Keratinocyte (primary cell): Measurements from ENCODE around the gene ARHGAP24. TPM values are rescaled to one million over a fixed set of nuclear protein-coding genes. Genes with fewer than 3 reads are reported as not detected.

Source experiments
- DNase-seq: peaks from one replicate; pipeline ENCODE4 v3.0.0-alpha.2; 2011; ENCODE audit warnings: low read depth, missing footprints, low spot score
- FAIRE-seq: peaks from 2 replicates; lab custom pipeline; 2011; peaks lifted over from hg19 to GRCh38; lab: Jason Lieb, UNC
- H2AFZ ChIP-seq: 2 replicates; pipeline ENCODE4 v1.6.0; 2012; ENCODE audit warnings: low read length, control low read depth, inconsistent platforms; ENCODE audit not compliant: control insufficient read depth
- H3K27ac ChIP-seq: 2 replicates; pipeline ENCODE4 v1.5.1; 2011; ENCODE audit warnings: low read length; ENCODE audit not compliant: control insufficient read depth, insufficient read depth
- H3K27me3 ChIP-seq: 3 replicates; pipeline ENCODE4 v1.6.0; 2011; ENCODE audit warnings: low read length; ENCODE audit not compliant: control insufficient read depth, insufficient read depth; ENCODE audit errors: extremely low read depth
- H3K36me3 ChIP-seq, 2 experiments: 2 replicates in 1 of 2; 3 replicates in 1 of 2; pipeline ENCODE4 v1.5.1; 2011; ENCODE audit warnings: low read length in 2 of 2, mild to moderate bottlenecking in 1 of 2; ENCODE audit not compliant: control insufficient read depth in 2 of 2, insufficient read depth in 2 of 2; ENCODE audit errors: extremely low read depth in 1 of 2
- H3K4me1 ChIP-seq: 3 replicates; pipeline ENCODE4 v1.5.1; 2011; ENCODE audit warnings: low read length; ENCODE audit not compliant: control insufficient read depth, insufficient read depth; ENCODE audit errors: extremely low read depth
- H3K4me2 ChIP-seq: 3 replicates; pipeline ENCODE4 v1.6.0; 2011; ENCODE audit warnings: low read depth, low read length; ENCODE audit not compliant: control insufficient read depth, insufficient read depth; ENCODE audit errors: extremely low read depth
- H3K4me3 ChIP-seq, 3 experiments: fragments of 200-600 bp in 1 of 3; sonication (generic) in 1 of 3; 2 replicates in 2 of 3; 3 replicates in 1 of 3; pipeline ENCODE4 v1.5.1; 2011 to 2016; ENCODE audit warnings: low read length in 3 of 3, mild to moderate bottlenecking in 3 of 3, control low read depth in 2 of 3, inconsistent platforms in 1 of 3, low read depth in 1 of 3, mixed read lengths in 1 of 3, mixed run types in 1 of 3, moderate library complexity in 1 of 3; ENCODE audit not compliant: control insufficient read depth in 2 of 3, insufficient read depth in 2 of 3; ENCODE audit errors: extremely low read depth in 1 of 3
- H3K79me2 ChIP-seq: 2 replicates; pipeline ENCODE4 v1.6.0; 2012; ENCODE audit warnings: low read length; ENCODE audit not compliant: control insufficient read depth, insufficient read depth
- H3K9ac ChIP-seq: 3 replicates; pipeline ENCODE4 v1.6.0; 2011; ENCODE audit warnings: low read length; ENCODE audit not compliant: control insufficient read depth, insufficient read depth; ENCODE audit errors: extremely low read depth
- H3K9me1 ChIP-seq: 3 replicates; pipeline ENCODE4 v1.6.0; 2011; ENCODE audit warnings: low read length; ENCODE audit not compliant: control insufficient read depth, insufficient read depth; ENCODE audit errors: extremely low read depth
- H3K9me3 ChIP-seq: 2 replicates; pipeline ENCODE4 v1.5.1; 2012; ENCODE audit warnings: low read depth, low read length; ENCODE audit not compliant: control insufficient read depth
- H4K20me1 ChIP-seq: 3 replicates; pipeline ENCODE4 v1.6.0; 2011; ENCODE audit warnings: low read length; ENCODE audit not compliant: control insufficient read depth, insufficient read depth; ENCODE audit errors: extremely low read depth
- CTCF ChIP-seq, 3 experiments: IDR thresholded peaks in 1 of 3; conservative IDR thresholded peaks in 1 of 3; optimal IDR thresholded peaks in 1 of 3; 2 replicates in 2 of 3; 3 replicates in 1 of 3; pipeline versions ENCODE3 to v1.5.1; 2011; ENCODE audit warnings: low read length in 3 of 3, mild to moderate bottlenecking in 3 of 3, moderate library complexity in 2 of 3, control low read depth in 1 of 3, inconsistent platforms in 1 of 3; ENCODE audit not compliant: insufficient read depth in 2 of 3; ENCODE audit errors: extremely low read depth in 1 of 3
- EZH2 ChIP-seq: IDR thresholded peaks from one replicate; pipeline ENCODE4 v1.6.1; 2012; ENCODE audit warnings: inconsistent platforms, mild to moderate bottlenecking, low read length, moderate library complexity
- dilution Hi-C: fragments of 300-500 bp; cut with MboI; formaldehyde crosslinking; loops from one replicate; pipeline ENCODE4 v1.7.0; 2020; ENCODE audit warnings: low sequenced_read_pairs; ENCODE audit not compliant: extremely low pct_ligation_motif_present
- polyA plus RNA-seq, 5 experiments: library from polyadenylated mRNA; depleted of rRNA in 3 of 5; stranded (reverse) in 3 of 5; stranded (forward) in 1 of 5; unstranded in 1 of 5; fragments of >200 nt; gene quantifications; 1 replicate in 1 of 5; 2 replicates in 3 of 5; 3 replicates in 1 of 5; pipeline versions ENCODE4 v1.2.1 to v1.2.3, GENCODE V29; 2011 to 2012; ENCODE audit warnings: missing spikeins in 2 of 5, low read depth in 1 of 5, low replicate concordance in 1 of 5

The ARHGAP24 gene
- polyA plus RNA-seq, 1 donor (not counting 4 experiments of a cell fraction or from before 2014, with no cell fraction given), result 0.87 TPM

- dilution Hi-C loops, result no loop called here
- FAIRE-seq (no peak), DNase-seq (no peak)
- H3K9me1 ChIP-seq, result no peaks in the 10 kb centered on the region
- no peaks in the 10 kb centered on the region for H3K79me2 ChIP-seq
- no peaks in the 10 kb centered on the region for H3K36me3 ChIP-seq
- no peaks in the 10 kb centered on the region for H3K27me3 ChIP-seq
- no peaks in the 10 kb centered on the region for H3K9me3 ChIP-seq
- TF ChIP-seq CTCF (optimal IDR thresholded peaks at IDR 0.05 in 1 of 3, IDR thresholded peaks at IDR 0.05 in 1 of 3, conservative IDR thresholded peaks at IDR 0.05 in 1 of 3; ENCODE audit: extremely low read depth in 1 of 3, insufficient read depth in 2 of 3, low read length in 3 of 3) (no peak), EZH2 (no peak)
- H3K4me3 ChIP-seq, result no peak overlapping the region
- no peak overlapping the region for H3K27ac ChIP-seq
- no peak overlapping the region for H2AFZ ChIP-seq
- no peaks in the 10 kb centered on the region for H4K20me1 ChIP-seq
- peaks cover 6% of the 10 kb centered on the region for H3K4me1 ChIP-seq
- H3K9ac ChIP-seq, result no peak overlapping the region
- H3K4me2 ChIP-seq, result no peak overlapping the region
These were observed 477.6 kb downstream of the ARHGAP24 start for GRCh38 chr4:85952528-85952927.

- TF ChIP-seq EZH2, result no peak
- Histone ChIP-seq H3K4me1 (peaks cover 6% of the 10 kb centered on the region), H3K79me2 (no peaks in the 10 kb centered on the region), H4K20me1 (no peaks in the 10 kb centered on the region), H3K4me3 (no peak overlapping the region), H3K27ac (no peak overlapping the region), H3K9ac (no peak overlapping the region), H3K9me1 (no peaks in the 10 kb centered on the region), H3K4me2 (no peak overlapping the region), H3K9me3 (no peaks in the 10 kb centered on the region), H2AFZ (no peak overlapping the region), H3K27me3 (no peaks in the 10 kb centered on the region), H3K36me3 (no peaks in the 10 kb centered on the region)
- DNase-seq, result no peak
- dilution Hi-C loops, result no loop called here
- no peak for FAIRE-seq
These were observed 478.2 kb downstream of the ARHGAP24 start for GRCh38 chr4:85952972-85953650.

- Histone ChIP-seq H4K20me1 (no peaks in the 10 kb centered on the region), H3K9me3 (no peaks in the 10 kb centered on the region), H3K79me2 (no peaks in the 10 kb centered on the region), H3K36me3 (no peaks in the 10 kb centered on the region), H3K9ac (no peak overlapping the region), H3K9me1 (no peaks in the 10 kb centered on the region), H3K4me3 (no peak overlapping the region), H3K27ac (no peak overlapping the region), H3K4me1 (peaks cover 6% of the 10 kb centered on the region), H3K27me3 (no peaks in the 10 kb centered on the region), H3K4me2 (no peak overlapping the region), H2AFZ (no peak overlapping the region)
- DNase-seq (no peak), FAIRE-seq (no peak)
- TF ChIP-seq CTCF (optimal IDR thresholded peaks at IDR 0.05 in 1 of 3, IDR thresholded peaks at IDR 0.05 in 1 of 3, conservative IDR thresholded peaks at IDR 0.05 in 1 of 3; ENCODE audit: extremely low read depth in 1 of 3, insufficient read depth in 2 of 3, low read length in 3 of 3), result no peak
- no peak for TF ChIP-seq EZH2
- dilution Hi-C loops, result no loop called here
These were observed 478.7 kb downstream of the ARHGAP24 start for GRCh38 chr4:85953651-85954018.
